ENCODE results near the gene NSUN5.
"Not testable (repeated sequence)": the region's sequence is repeated elsewhere in the genome, so short reads cannot be mapped to it uniquely, and the experiment has no call there.

NSUN5 gene

GRCh38 chr7:73323434-73324080, 14.9 kb upstream of the NSUN5 start:
- CTCF ChIA-PET, result interaction anchor here (0.6 to 1.8 kb wide), 11 partner anchors 8 to 269 kb away, joined by 3 to 19 read pairs (median 4); no protein-coding TSS in a partner anchor
- H3K27ac ChIP-seq (ENCODE audit: extremely low read depth, low read depth, low read length); H3K36me3 ChIP-seq (ENCODE audit: control insufficient read depth in 2 of 2, insufficient read depth in 1 of 2, low read length in 2 of 2); POLR2A ChIA-PET; H3K9me3 ChIP-seq (ENCODE audit: control insufficient read depth, insufficient read depth, low read depth, low read length); H3K4me1 ChIP-seq (ENCODE audit: control insufficient read depth, insufficient read depth, low read length); H3K4me3 ChIP-seq (ENCODE audit: low read depth, low read length): not testable (repeated sequence)
- TF ChIP-seq ZNF155 (tag by site-specific recombination; IDR thresholded peaks at IDR 0.05) (0 out of 2 replicates have a peak, but pooled peaks have one; percentile 14), ZNF121 (tag by site-specific recombination; IDR thresholded peaks at IDR 0.05) (peak; percentile 72)

GRCh38 chr7:73320009-73320408, 11.4 kb upstream of the NSUN5 start:
- H3K36me3 ChIP-seq (ENCODE audit: control insufficient read depth in 2 of 2, insufficient read depth in 1 of 2, low read length in 2 of 2); H3K4me3 ChIP-seq (ENCODE audit: low read depth, low read length); H3K9me3 ChIP-seq (ENCODE audit: control insufficient read depth, insufficient read depth, low read depth, low read length); H3K4me1 ChIP-seq (ENCODE audit: control insufficient read depth, insufficient read depth, low read length); CTCF ChIA-PET; POLR2A ChIA-PET; H3K27ac ChIP-seq (ENCODE audit: extremely low read depth, low read depth, low read length): not testable (repeated sequence)

DNA sequence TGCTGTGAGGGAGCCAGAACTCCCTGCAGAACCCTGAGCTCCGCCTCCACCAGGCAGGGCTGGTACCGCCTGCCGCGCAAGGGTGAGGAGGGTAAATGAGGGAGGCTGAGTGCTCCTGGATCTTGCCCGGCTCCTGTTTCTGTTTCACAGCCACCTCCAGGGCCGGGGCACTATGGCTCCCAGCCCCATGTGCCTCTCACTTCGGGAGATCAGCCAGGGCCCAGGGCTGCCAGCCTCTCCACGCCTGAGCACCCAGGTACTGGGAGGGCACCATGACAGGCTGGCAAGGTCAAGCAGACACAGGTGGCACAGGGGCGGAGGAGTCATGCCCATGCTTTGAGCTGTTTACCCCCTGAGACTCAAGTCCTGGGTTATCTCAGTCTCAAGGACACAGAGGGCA, 10.9 kb upstream of the NSUN5 start:
- CTCF ChIA-PET; H3K36me3 ChIP-seq (ENCODE audit: control insufficient read depth in 2 of 2, insufficient read depth in 1 of 2, low read length in 2 of 2); H3K4me1 ChIP-seq (ENCODE audit: control insufficient read depth, insufficient read depth, low read length); H3K9me3 ChIP-seq (ENCODE audit: control insufficient read depth, insufficient read depth, low read depth, low read length); H3K4me3 ChIP-seq (ENCODE audit: low read depth, low read length); POLR2A ChIA-PET; H3K27ac ChIP-seq (ENCODE audit: extremely low read depth, low read depth, low read length): not testable (repeated sequence)

DNA sequence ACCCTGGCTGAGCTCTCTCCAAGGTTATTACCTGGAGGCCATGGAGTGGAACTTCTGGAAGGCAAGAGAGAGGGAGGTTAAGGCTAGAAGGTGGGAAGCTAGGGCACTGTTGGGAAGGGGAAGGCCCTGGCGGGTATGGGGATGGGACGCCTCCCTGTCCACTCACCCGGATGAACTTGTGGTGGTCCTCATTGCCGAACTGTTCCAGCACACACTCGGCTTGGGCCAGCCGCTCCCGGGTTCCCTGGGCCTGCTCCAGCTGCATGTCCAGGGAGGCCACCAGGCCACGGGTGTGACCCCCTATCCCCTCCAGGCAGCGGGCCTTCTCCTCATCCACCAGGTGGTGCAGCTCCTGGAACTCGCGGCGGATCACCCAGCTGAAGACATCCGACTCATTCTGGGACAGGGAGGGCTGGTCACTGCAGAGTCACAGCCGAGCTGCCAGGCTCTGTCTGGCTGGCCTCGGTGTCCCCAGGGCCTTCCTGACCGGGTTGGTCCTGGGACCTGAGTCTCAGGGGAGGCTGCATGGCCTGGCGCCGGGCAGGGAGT, 10.1 kb upstream of the NSUN5 start:
- H3K36me3 ChIP-seq (ENCODE audit: control insufficient read depth in 2 of 2, insufficient read depth in 1 of 2, low read length in 2 of 2); POLR2A ChIA-PET; CTCF ChIA-PET; H3K27ac ChIP-seq (ENCODE audit: extremely low read depth, low read depth, low read length); H3K9me3 ChIP-seq (ENCODE audit: control insufficient read depth, insufficient read depth, low read depth, low read length); H3K4me1 ChIP-seq (ENCODE audit: control insufficient read depth, insufficient read depth, low read length); H3K4me3 ChIP-seq (ENCODE audit: low read depth, low read length): not testable (repeated sequence)

DNA sequence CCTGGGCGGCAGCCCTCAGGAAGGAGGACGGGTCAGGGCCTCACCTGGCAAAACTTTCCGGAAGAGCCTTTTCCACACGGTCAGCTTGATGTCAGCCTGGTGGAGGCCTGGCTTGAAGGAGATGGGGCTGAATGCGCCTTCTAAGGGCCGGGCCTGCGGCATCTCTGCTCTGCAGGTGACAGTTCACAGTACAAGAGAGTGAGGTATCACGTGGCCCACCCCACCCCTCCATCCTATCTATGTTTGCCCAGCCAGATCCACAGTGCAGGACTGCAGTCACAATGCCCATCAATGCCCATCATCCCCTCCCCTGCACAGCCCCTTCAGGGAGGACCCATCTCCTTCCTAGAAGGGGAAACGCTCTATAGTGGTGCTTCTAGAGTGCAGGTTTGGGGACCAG, 7.9 kb upstream of the NSUN5 start:
- no peaks in the 10 kb centered on the region for H3K9me3 ChIP-seq (ENCODE audit: control insufficient read depth, insufficient read depth, low read depth, low read length)
- H3K27ac ChIP-seq (ENCODE audit: extremely low read depth, low read depth, low read length), result no peak overlapping the region
- TF ChIP-seq KLF1 (tag by site-specific recombination; IDR thresholded peaks at IDR 0.05) (no peak), HOXA7 (CRISPR knock-in tag; IDR thresholded peaks at IDR 0.05; ENCODE audit: borderline replicate concordance) (no peak), ZNF76 (tag by site-specific recombination; IDR thresholded peaks at IDR 0.05; ENCODE audit: borderline replicate concordance, low read depth) (no peak), ZNF324 (tag by site-specific recombination; IDR thresholded peaks at IDR 0.05) (no peak), ZNF266 (tag by site-specific recombination; IDR thresholded peaks at IDR 0.05; ENCODE audit: low read depth) (no peak), ZNF155 (tag by site-specific recombination; IDR thresholded peaks at IDR 0.05) (no peak)
- H3K4me3 ChIP-seq (ENCODE audit: low read depth, low read length), result no peak overlapping the region
- POLR2A ChIA-PET, result no interaction called here
- CTCF ChIA-PET, result interaction anchor here (1.1 to 1.8 kb wide), 2 partner anchors 8 to 135 kb away, joined by 4 read pairs; no protein-coding TSS in a partner anchor
- no peaks in the 10 kb centered on the region for H3K4me1 ChIP-seq (ENCODE audit: control insufficient read depth, insufficient read depth, low read length)
- no peaks in the 10 kb centered on the region for H3K36me3 ChIP-seq (ENCODE audit: control insufficient read depth in 2 of 2, insufficient read depth in 1 of 2, low read length in 2 of 2)

GRCh38 chr7:73314271-73314670, 5.6 kb upstream of the NSUN5 start:
- H3K36me3 ChIP-seq (ENCODE audit: control insufficient read depth in 2 of 2, insufficient read depth in 1 of 2, low read length in 2 of 2), result no peaks in the 10 kb centered on the region
- no peak overlapping the region for H3K4me3 ChIP-seq (ENCODE audit: low read depth, low read length)
- no peak for TF ChIP-seq MEIS1 (CRISPR knock-in tag; IDR thresholded peaks at IDR 0.05; ENCODE audit: borderline replicate concordance)
- TF ChIP-seq ZNF449 (tag by site-specific recombination; IDR thresholded peaks at IDR 0.05), result no peak
- TF ChIP-seq KLF9 (tag by site-specific recombination; IDR thresholded peaks at IDR 0.05; ENCODE audit: low read depth), result no peak
- TF ChIP-seq PBX3 (CRISPR knock-in tag; IDR thresholded peaks at IDR 0.05), result no peak
- TF ChIP-seq ZNF248 (tag by site-specific recombination; IDR thresholded peaks at IDR 0.05), result no peak
- no peak for TF ChIP-seq OSR2 (tag by site-specific recombination; IDR thresholded peaks at IDR 0.05)
- no peak for TF ChIP-seq ZNF629 (tag by site-specific recombination; IDR thresholded peaks at IDR 0.05)
- TF ChIP-seq MZF1 (tag by site-specific recombination; IDR thresholded peaks at IDR 0.05; ENCODE audit: borderline replicate concordance), result no peak
- no peak for TF ChIP-seq ZNF132 (tag by site-specific recombination; IDR thresholded peaks at IDR 0.05; ENCODE audit: borderline replicate concordance)
- no peak for TF ChIP-seq YY2 (tag by site-specific recombination; IDR thresholded peaks at IDR 0.05)
- TF ChIP-seq ZNF664 (tag by site-specific recombination; IDR thresholded peaks at IDR 0.05), result no peak
- TF ChIP-seq ZNF660 (tag by site-specific recombination; IDR thresholded peaks at IDR 0.05), result no peak
- H3K27ac ChIP-seq (ENCODE audit: extremely low read depth, low read depth, low read length), result no peak overlapping the region
- ChIA-PET CTCF (interaction anchor here (2.6 kb wide), 1 partner anchor 137 kb away, joined by 6 read pairs; no protein-coding TSS in a partner anchor), POLR2A (no interaction called here)
- H3K4me1 ChIP-seq (ENCODE audit: control insufficient read depth, insufficient read depth, low read length), result no peaks in the 10 kb centered on the region
- H3K9me3 ChIP-seq (ENCODE audit: control insufficient read depth, insufficient read depth, low read depth, low read length), result no peaks in the 10 kb centered on the region
